Vagina (tissue), 2 donors: ENCODE data around the gene OPN1MW.
"Not testable (repeated sequence)": the region's sequence is repeated elsewhere in the genome, so short reads cannot be mapped to it uniquely, and the experiment has no call there.

Experiments
- CTCF ChIP-seq, 3 experiments: fragments of 450-650 bp in 2 of 3; fragments of 200-600 bp in 1 of 3; sonication (generic) in 1 of 3; IDR thresholded peaks; one replicate each; pipeline ENCODE4 v1.5.1; 2017 to 2019; ENCODE audit warnings: antibody characterized with exemption in 3 of 3, mild to moderate bottlenecking in 2 of 3, moderate library complexity in 2 of 3
- POLR2A ChIP-seq, 2 donors: fragments of 450-650 bp; IDR thresholded peaks; one replicate each; pipeline ENCODE4 v1.6.1; 2017; ENCODE audit warnings: antibody characterized with exemption in 2 of 2, mild to moderate bottlenecking in 2 of 2, moderate library complexity in 2 of 2

DNA sequence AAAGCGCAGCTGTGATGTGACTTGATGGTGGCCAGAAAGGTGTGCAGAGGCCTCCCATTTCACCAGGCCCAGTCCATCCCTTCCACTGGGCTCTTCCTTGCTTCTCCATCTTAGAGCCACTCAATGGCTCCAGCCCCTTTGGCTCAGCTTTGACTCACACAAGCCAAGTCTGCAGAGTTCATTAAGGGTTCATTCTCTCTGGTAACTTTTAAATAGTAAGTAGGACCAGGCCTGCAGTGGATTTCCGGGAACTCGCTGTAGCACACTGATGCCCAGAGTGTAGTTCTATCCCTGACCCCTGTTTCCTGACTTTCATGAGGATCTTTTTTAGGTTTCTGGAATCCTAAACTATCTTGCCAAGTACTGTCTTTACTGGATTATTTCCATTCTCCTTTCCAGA is 49.0 kb downstream of the OPN1MW start:
- not testable (repeated sequence) for TF ChIP-seq POLR2A, CTCF (IDR thresholded peaks at IDR 0.05)
